NCI-H146 (cell line): ENCODE measurements around the gene OSBPL3.

Experiments used
- DNase-seq: peaks from one replicate; lab custom pipeline; 2025; lab: John Stamatoyannopoulos, UW

The OSBPL3 gene

GRCh38 chr7:24760968-24761367 lies 219.0 kb downstream of the OSBPL3 start:
- DNase-seq: no peak

DNA sequence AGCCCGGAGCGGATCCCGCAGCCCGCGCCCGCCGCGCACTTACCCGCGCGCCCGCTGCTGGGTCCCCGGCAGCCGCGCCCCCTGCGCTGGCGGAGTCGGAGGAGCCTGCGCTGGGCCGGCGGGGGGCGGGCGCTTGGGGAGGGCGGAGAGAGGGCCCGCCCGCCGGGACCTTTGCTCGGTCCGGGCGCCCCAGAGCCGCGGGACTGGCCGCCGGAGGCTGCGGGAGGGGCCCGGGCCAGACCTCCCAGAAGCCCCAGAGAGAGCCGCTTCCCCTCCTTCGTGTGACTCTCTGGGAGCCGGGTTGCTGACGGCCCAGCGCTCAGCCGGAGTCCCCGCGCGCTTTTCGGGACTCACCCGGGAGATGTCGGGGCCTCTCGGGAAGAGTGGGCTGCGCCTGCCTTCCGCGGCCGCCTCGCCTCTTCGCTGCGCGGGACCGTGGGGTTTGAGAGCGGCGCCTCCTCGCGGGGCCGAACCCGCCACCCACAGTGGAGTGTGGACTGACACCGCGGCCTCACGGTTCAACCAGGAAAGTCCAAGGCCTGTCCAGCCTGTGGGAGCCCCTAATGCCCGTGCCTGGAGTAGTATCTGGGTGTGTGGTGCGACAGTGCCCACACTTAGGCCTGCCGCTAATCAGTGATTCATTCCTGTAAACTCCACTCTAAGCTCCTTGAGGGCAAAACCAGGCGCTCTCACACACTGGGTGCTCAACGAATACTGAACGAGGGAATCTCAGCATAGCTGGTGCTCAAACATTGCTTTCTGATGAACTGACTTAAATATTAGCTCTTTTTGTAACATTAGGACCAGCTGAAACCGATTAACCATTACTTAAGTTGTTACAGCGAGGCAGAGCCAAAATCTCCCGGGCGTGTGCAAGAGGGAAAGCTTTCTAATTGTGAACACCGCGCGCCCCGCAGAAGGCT lies 222.4 kb downstream of the OSBPL3 start, which contains the start of gene GSDME:
TSS of gene GSDME (minus strand) at position 112 of the 923 bp plus-strand sequence. CDS start 7,690 bp downstream, outside the sequence.
- DNase-seq: peak; percentile 76

- peak; percentile 76 for DNase-seq
These were observed 223.2 kb downstream of the OSBPL3 start for GRCh38 chr7:24756545-24757352.

- no peak for DNase-seq
These were observed 224.2 kb downstream of the OSBPL3 start for GRCh38 chr7:24755541-24756407.

- DNase-seq: no peak
These were observed 225.0 kb downstream of the OSBPL3 start for GRCh38 chr7:24754906-24755506.

- DNase-seq: no peak
These were observed 227.7 kb downstream of the OSBPL3 start for GRCh38 chr7:24752073-24752800.

GRCh38 chr7:24751484-24751883 lies 228.5 kb downstream of the OSBPL3 start:
- DNase-seq: no peak

GRCh38 chr7:24750441-24751055 lies 229.4 kb downstream of the OSBPL3 start:
- no peak for DNase-seq

GRCh38 chr7:24748521-24748920 lies 231.5 kb downstream of the OSBPL3 start:
- no peak for DNase-seq
